ENCODE results near the gene SH3BP1. TPM values are rescaled to one million over a fixed set of nuclear protein-coding genes. Genes with fewer than 3 reads are reported as not detected.
A peak's percentile ranks its signal among the peaks of the same experiment; 100 is the strongest.

The SH3BP1 gene
- total and polyA plus RNA-seq, 2 of the 13 experiments (the other 11 are each of a cell fraction or from before 2014, with no cell fraction given): 8.4 to 18.5 TPM

GRCh38 chr22:37632174-37633088 is 7.0 kb upstream of the SH3BP1 start:
- peak overlapping the region; percentile 94 for H3K4me2 ChIP-seq (ENCODE audit: low read depth, low read length)
- no peak overlapping the region for H2AFZ ChIP-seq (ENCODE audit: low read length)
- CTCF ChIA-PET (ENCODE audit: low intra/inter-chr PET ratio, low total read pairs): interaction anchor here (1.0 kb wide), 1 partner anchor 23 kb away, joined by 3 read pairs; no protein-coding TSS in a partner anchor
- FAIRE-seq: no peak
- no peak for ATAC-seq
- H3K36me3 ChIP-seq (replicated peaks in 1 of 2; ENCODE audit: control insufficient read depth in 1 of 2, insufficient read depth in 2 of 2, low read length in 2 of 2): no peaks in the 10 kb centered on the region; a peak in 1 of 5 replicates
- TSS peak; percentile 39 for BruUV-seq (replicated peaks)
- WGBS (ENCODE audit: low lambda C conversion rate): 94% methylated on average over 9 of the region's 14 CpGs
- H3K4me3 ChIP-seq (replicated peaks in 1 of 3; ENCODE audit: insufficient read depth in 1 of 3, low read depth in 2 of 3, low read length in 3 of 3): peak overlapping the region in 1 of 3 experiments; percentile 69; a peak in 1 of 6 replicates
- H3K4me1 ChIP-seq (ENCODE audit: insufficient read depth, low read length): peaks cover 71% of the 10 kb centered on the region
- no peaks in the 10 kb centered on the region for H3K27me3 ChIP-seq (ENCODE audit: control insufficient read depth in 1 of 2, insufficient read depth in 2 of 2, low read length in 2 of 2)
- in situ Hi-C loops (cut with HindIII; ENCODE audit: extremely low pct_ligation_motif_present, low pct_unique_long_range_greater_than_20kb): no loop called here
- DNase-seq (ENCODE audit: low spot score): no peak
- POLR2A ChIA-PET: interaction anchor here (0.5 to 15.8 kb wide), 9 partner anchors 10 to 175 kb away, joined by 3 to 242 read pairs (median 8); partner anchors contain the start of genes GCAT, GGA1, NOL12 and PDXP
- no peaks in the 10 kb centered on the region for H3K79me2 ChIP-seq (ENCODE audit: insufficient read depth, low read length)
- H3K9me3 ChIP-seq (ENCODE audit: low read length): no peaks in the 10 kb centered on the region
- peak overlapping the region; percentile 84 for H3K27ac ChIP-seq (ENCODE audit: extremely low read length, insufficient read depth, low read length)
- intact Hi-C loops (cut with micrococcal nuclease; ENCODE audit: unreplicated experiment): no loop called here
- H4K20me1 ChIP-seq (ENCODE audit: insufficient read depth, low read length): no peaks in the 10 kb centered on the region
- H3K9ac ChIP-seq (ENCODE audit: insufficient read depth, low read depth, low read length): peak overlapping the region; percentile 63
- TF ChIP-seq MIER2 (CRISPR knock-in tag; IDR thresholded peaks at IDR 0.05): no peak
- TF ChIP-seq ZNF441 (CRISPR knock-in tag; IDR thresholded peaks at IDR 0.05; ENCODE audit: borderline replicate concordance): no peak
- TF ChIP-seq ZXDC (CRISPR knock-in tag; IDR thresholded peaks at IDR 0.05): no peak
- TF ChIP-seq MTF2 (CRISPR knock-in tag; IDR thresholded peaks at IDR 0.05; ENCODE audit: borderline replicate concordance): 0 out of 2 replicates have a peak, but pooled peaks have one; percentile 35
- no peak for TF ChIP-seq FOXP4 (CRISPR knock-in tag; IDR thresholded peaks at IDR 0.05)
- no peak for TF ChIP-seq ZNF282 (IDR thresholded peaks at IDR 0.05; ENCODE audit: partially characterized antibody)
- TF ChIP-seq ZNF414 (CRISPR knock-in tag; IDR thresholded peaks at IDR 0.05): 0 out of 2 replicates have a peak, but pooled peaks have one; percentile 55
- no peak for TF ChIP-seq SP4 (CRISPR knock-in tag; IDR thresholded peaks at IDR 0.05)
- TF ChIP-seq ZNF570 (CRISPR knock-in tag; IDR thresholded peaks at IDR 0.05; ENCODE audit: borderline replicate concordance): no peak
- no peak for TF ChIP-seq PHB2 (IDR thresholded peaks at IDR 0.05; ENCODE audit: partially characterized antibody)
- 0 out of 2 replicates have a peak, but pooled peaks have one; percentile 12 for TF ChIP-seq ZNF501 (CRISPR knock-in tag; IDR thresholded peaks at IDR 0.05)
- no peak for TF ChIP-seq ZNF674 (CRISPR knock-in tag; IDR thresholded peaks at IDR 0.05; ENCODE audit: low read depth)
- TF ChIP-seq SMAD3 (CRISPR knock-in tag; IDR thresholded peaks at IDR 0.05): no peak
- no peak for TF ChIP-seq CCDC6 (CRISPR knock-in tag; IDR thresholded peaks at IDR 0.05)
- TF ChIP-seq ZNF503 (CRISPR knock-in tag; IDR thresholded peaks at IDR 0.05): no peak
- no peak for TF ChIP-seq NFE2 (CRISPR knock-in tag; IDR thresholded peaks at IDR 0.05)

Measured in HepG2 (cell line).